HepG2 (cell line): ENCODE data around the gene ME2. TPM values are rescaled to one million over a fixed set of nuclear protein-coding genes. Genes with fewer than 3 reads are reported as not detected.
"Not testable (repeated sequence)": the region's sequence is repeated elsewhere in the genome, so short reads cannot be mapped to it uniquely, and the experiment has no call there.

ENCODE experiments used
- ATAC-seq: fragments of 200-7000 bp; cut with Tn5 transposase; 3 replicates; pipeline ENCODE4 v1.9.1; 2020; ENCODE audit warnings: mild to moderate bottlenecking, moderate library complexity
- BruUV-seq: library from RNA; stranded (reverse); fragments of 400-500 nt; replicated peaks from 2 replicates; lab custom pipeline; 2021; lab: Mats Ljungman, UMichigan
- CTCF ChIA-PET: fragments of 300-600 bp; formaldehyde crosslinking; extraction: SDS; loops from one replicate; lab custom pipeline; 2021; ENCODE audit warnings: low total read pairs, inconsistent platforms, low intra/inter-chr PET ratio; lab: Yijun Ruan, JAX
- POLR2A ChIA-PET: fragments of 350-600 bp; sonication (Branson Sonifier 250); formaldehyde crosslinking; loops from one replicate; lab custom pipeline; 2020; ENCODE audit warnings: antibody characterized with exemption, inconsistent platforms; lab: Yijun Ruan, JAX
- DNase-seq: peaks from one replicate; pipeline ENCODE4 v3.0.0-alpha.2; 2015; ENCODE audit warnings: low spot score
- FAIRE-seq: peaks from 3 replicates; lab custom pipeline; 2011; peaks lifted over from hg19 to GRCh38; lab: Jason Lieb, UNC
- H2AFZ ChIP-seq: one replicate; pipeline ENCODE4 v1.6.1; 2011; ENCODE audit warnings: low read length, inconsistent platforms
- H3K27ac ChIP-seq: fragments of 300-600 bp; 3 replicates; pipeline ENCODE4 v1.8.0; 2011; ENCODE audit warnings: mixed run types, mild to moderate bottlenecking, mixed read lengths, low read length, inconsistent platforms; ENCODE audit not compliant: insufficient read depth; ENCODE audit errors: extremely low read length
- H3K27me3 ChIP-seq, 2 experiments: fragments of 200-600 bp in 1 of 2; 2 replicates in 1 of 2; 3 replicates in 1 of 2; pipeline versions ENCODE4 v1.6.0 to v1.8.0; 2011; ENCODE audit warnings: low read length in 2 of 2, mild to moderate bottlenecking in 2 of 2, moderate library complexity in 2 of 2, inconsistent platforms in 1 of 2; ENCODE audit not compliant: insufficient read depth in 2 of 2, control insufficient read depth in 1 of 2
- H3K36me3 ChIP-seq, 2 experiments: fragments of 200-600 bp in 1 of 2; replicated peaks in 1 of 2; 2 replicates in 1 of 2; 3 replicates in 1 of 2; pipeline versions ENCODE4 v1.5.1 to v1.8.0; 2011; ENCODE audit warnings: low read length in 2 of 2, inconsistent platforms in 1 of 2; ENCODE audit not compliant: insufficient read depth in 2 of 2, control insufficient read depth in 1 of 2
- H3K4me1 ChIP-seq: 2 replicates; pipeline ENCODE4 v1.5.1; 2012; ENCODE audit warnings: low read length, inconsistent platforms; ENCODE audit not compliant: insufficient read depth
- H3K4me2 ChIP-seq: 2 replicates; pipeline ENCODE4 v1.6.0; 2011; ENCODE audit warnings: low read depth, low read length, inconsistent platforms
- H3K4me3 ChIP-seq, 3 experiments: fragments of 200-600 bp in 1 of 3; sonication (generic), shearing (Covaris generic) in 1 of 3; replicated peaks in 1 of 3; 2 replicates each; pipeline ENCODE4 v1.5.1; 2011 to 2016; ENCODE audit warnings: low read length in 3 of 3, inconsistent platforms in 2 of 3, low read depth in 2 of 3, mild to moderate bottlenecking in 2 of 3, control low read depth in 1 of 3, mixed read lengths in 1 of 3; ENCODE audit not compliant: insufficient read depth in 1 of 3
- H3K79me2 ChIP-seq: one replicate; pipeline ENCODE4 v1.6.1; 2011; ENCODE audit warnings: low read length, inconsistent platforms; ENCODE audit not compliant: insufficient read depth
- H3K9ac ChIP-seq: 2 replicates; pipeline ENCODE4 v1.6.0; 2011; ENCODE audit warnings: mild to moderate bottlenecking, low read depth, low read length, inconsistent platforms; ENCODE audit not compliant: insufficient read depth
- H3K9me3 ChIP-seq: 2 replicates; pipeline ENCODE4 v1.5.1; 2012; ENCODE audit warnings: mild to moderate bottlenecking, low read length
- H4K20me1 ChIP-seq: 2 replicates; pipeline ENCODE4 v1.6.0; 2011; ENCODE audit warnings: inconsistent platforms, mild to moderate bottlenecking, low read length, moderate library complexity; ENCODE audit not compliant: insufficient read depth
- NFE2L2 ChIP-seq: fragments of 150-350 bp; IDR thresholded peaks from 2 replicates; pipeline ENCODE4 v1.6.1; 2014; ENCODE audit warnings: low read length
- STAT5B ChIP-seq: sonication (generic); formaldehyde crosslinking; IDR thresholded peaks from 2 replicates; pipeline ENCODE4 v1.4.0; 2020; ENCODE audit warnings: missing genetic modification reagents
- ZNF207 ChIP-seq: fragments of 450-650 bp; IDR thresholded peaks from 2 replicates; pipeline ENCODE4 v1.6.1; 2016; ENCODE audit warnings: antibody characterized with exemption, borderline replicate concordance
- ZNF576 ChIP-seq: sonication (generic); formaldehyde crosslinking; IDR thresholded peaks from 2 replicates; pipeline ENCODE4 v1.4.0; 2020; ENCODE audit warnings: mild to moderate bottlenecking, missing genetic modification reagents
- ZNF879 ChIP-seq: sonication (generic); formaldehyde crosslinking; IDR thresholded peaks from 2 replicates; pipeline ENCODE4 v1.8.1; 2023; ENCODE audit warnings: missing genetic modification reagents
- WGBS: methylation state at CpG from one replicate; pipeline ENCODE4 v1.1.6; 2017; ENCODE audit warnings: low lambda C conversion rate; 5-methylcytosine and 5-hydroxymethylcytosine counted together
- in situ Hi-C: cut with HindIII; loops from 2 replicates; pipeline ENCODE4 v1.10.0; 2017; ENCODE audit warnings: low pct_unique_long_range_greater_than_20kb; ENCODE audit not compliant: extremely low pct_ligation_motif_present
- intact Hi-C: fragments of 100-400 bp; cut with micrococcal nuclease; formaldehyde crosslinking; loops from one replicate; pipeline ENCODE4 v1.10.0; 2022; ENCODE audit not compliant: unreplicated experiment
- polyA plus RNA-seq, 8 experiments: library from polyadenylated mRNA; depleted of rRNA in 3 of 8; stranded (reverse) in 7 of 8; unstranded in 1 of 8; fragments of >200 nt; fragmentation: Illumina TruSeq in 4 of 8; extraction: Trizol in 4 of 8; gene quantifications; 2 replicates each; pipeline versions ENCODE4 v1.2.1 to v1.2.3, GENCODE V29; 2011 to 2016; ENCODE audit warnings: low read depth in 4 of 8, missing spikeins in 1 of 8, mixed read lengths in 1 of 8; ENCODE audit not compliant: insufficient read depth in 1 of 8
- total RNA-seq, 5 experiments: library from RNA; depleted of rRNA; stranded (reverse); fragments of >200 nt; fragmentation: Illumina TruSeq; extraction: Trizol; gene quantifications; 2 replicates each; pipeline ENCODE4 v1.2.3, GENCODE V29; 2016; ENCODE audit warnings: low read depth in 1 of 5
- TF ChIP-seq, protein P1 (sequence below): sonication (generic); formaldehyde crosslinking; IDR thresholded peaks from 2 replicates; pipeline ENCODE4 v1.5.0; 2020; ENCODE audit warnings: mild to moderate bottlenecking, missing genetic modification reagents
- TF ChIP-seq, protein P2 (sequence below): sonication (generic); formaldehyde crosslinking; IDR thresholded peaks from 2 replicates; pipeline ENCODE4 v1.4.0; 2020; ENCODE audit warnings: missing genetic modification reagents

ME2 gene
- total and polyA plus RNA-seq, 2 of the 13 experiments (the other 11 are each of a cell fraction or from before 2014, with no cell fraction given), result 17.3 to 20.6 TPM

DNA sequence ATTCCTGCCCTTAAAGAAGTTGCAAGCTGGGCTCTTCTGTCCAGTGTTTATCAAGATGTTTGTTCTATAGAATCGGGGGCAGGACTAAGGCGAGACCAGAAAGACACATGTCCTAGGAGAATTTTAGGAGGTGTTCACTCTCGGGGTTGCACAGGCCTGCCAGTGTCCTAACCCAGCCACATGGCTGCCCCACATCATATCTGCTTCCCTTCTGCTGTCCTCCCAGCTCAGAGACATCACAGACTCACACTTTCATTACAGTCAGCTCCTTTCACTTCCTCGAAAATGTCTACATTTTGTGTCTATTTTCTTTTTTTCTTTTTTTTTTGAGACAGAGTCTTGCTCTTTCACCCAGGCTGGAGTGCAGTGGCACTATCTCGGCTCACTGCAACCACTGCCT, 48.4 kb upstream of the ME2 start (continued):
- TF ChIP-seq, protein P1, sequence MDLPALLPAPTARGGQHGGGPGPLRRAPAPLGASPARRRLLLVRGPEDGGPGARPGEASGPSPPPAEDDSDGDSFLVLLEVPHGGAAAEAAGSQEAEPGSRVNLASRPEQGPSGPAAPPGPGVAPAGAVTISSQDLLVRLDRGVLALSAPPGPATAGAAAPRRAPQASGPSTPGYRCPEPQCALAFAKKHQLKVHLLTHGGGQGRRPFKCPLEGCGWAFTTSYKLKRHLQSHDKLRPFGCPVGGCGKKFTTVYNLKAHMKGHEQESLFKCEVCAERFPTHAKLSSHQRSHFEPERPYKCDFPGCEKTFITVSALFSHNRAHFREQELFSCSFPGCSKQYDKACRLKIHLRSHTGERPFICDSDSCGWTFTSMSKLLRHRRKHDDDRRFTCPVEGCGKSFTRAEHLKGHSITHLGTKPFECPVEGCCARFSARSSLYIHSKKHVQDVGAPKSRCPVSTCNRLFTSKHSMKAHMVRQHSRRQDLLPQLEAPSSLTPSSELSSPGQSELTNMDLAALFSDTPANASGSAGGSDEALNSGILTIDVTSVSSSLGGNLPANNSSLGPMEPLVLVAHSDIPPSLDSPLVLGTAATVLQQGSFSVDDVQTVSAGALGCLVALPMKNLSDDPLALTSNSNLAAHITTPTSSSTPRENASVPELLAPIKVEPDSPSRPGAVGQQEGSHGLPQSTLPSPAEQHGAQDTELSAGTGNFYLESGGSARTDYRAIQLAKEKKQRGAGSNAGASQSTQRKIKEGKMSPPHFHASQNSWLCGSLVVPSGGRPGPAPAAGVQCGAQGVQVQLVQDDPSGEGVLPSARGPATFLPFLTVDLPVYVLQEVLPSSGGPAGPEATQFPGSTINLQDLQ, result no peak

DNA sequence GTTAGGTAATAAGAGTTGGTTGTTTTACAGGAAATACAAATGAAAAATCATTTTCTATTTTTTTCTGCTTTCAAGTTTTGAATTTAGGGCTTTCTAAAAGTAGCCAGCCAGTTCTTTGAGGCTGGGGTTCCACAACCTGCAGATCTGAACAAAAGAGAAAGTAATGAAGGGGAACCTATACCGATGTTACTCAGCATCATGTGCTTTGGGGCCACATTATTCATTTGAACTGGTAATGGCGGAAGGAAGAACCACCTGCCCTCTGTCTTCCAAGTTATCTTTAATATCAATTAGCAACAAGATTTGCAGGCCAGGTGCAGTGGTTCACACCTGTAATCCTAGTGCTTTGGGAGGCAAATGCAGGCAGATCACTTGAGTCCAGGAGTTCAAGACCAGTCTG, 46.2 kb upstream of the ME2 start:
- Histone ChIP-seq H3K9me3 (no peaks in the 10 kb centered on the region), H3K4me2 (no peak overlapping the region), H3K27ac (no peak overlapping the region), H3K79me2 (no peaks in the 10 kb centered on the region), H3K9ac (no peak overlapping the region), H3K4me3 (no peak overlapping the region), H4K20me1 (no peaks in the 10 kb centered on the region), H2AFZ (no peak overlapping the region), H3K4me1 (no peaks in the 10 kb centered on the region), H3K27me3 (no peaks in the 10 kb centered on the region; a peak in 1 of 5 replicates), H3K36me3 (no peaks in the 10 kb centered on the region)
- CTCF ChIA-PET, result no interaction called here
- in situ Hi-C loops, result no loop called here
- TF ChIP-seq STAT5B (CRISPR knock-in tag) (no peak), ZNF879 (CRISPR knock-in tag) (no peak), NFE2L2 (no peak), ZNF207 (no peak), ZNF576 (CRISPR knock-in tag) (no peak)
- TF ChIP-seq, protein P2, sequence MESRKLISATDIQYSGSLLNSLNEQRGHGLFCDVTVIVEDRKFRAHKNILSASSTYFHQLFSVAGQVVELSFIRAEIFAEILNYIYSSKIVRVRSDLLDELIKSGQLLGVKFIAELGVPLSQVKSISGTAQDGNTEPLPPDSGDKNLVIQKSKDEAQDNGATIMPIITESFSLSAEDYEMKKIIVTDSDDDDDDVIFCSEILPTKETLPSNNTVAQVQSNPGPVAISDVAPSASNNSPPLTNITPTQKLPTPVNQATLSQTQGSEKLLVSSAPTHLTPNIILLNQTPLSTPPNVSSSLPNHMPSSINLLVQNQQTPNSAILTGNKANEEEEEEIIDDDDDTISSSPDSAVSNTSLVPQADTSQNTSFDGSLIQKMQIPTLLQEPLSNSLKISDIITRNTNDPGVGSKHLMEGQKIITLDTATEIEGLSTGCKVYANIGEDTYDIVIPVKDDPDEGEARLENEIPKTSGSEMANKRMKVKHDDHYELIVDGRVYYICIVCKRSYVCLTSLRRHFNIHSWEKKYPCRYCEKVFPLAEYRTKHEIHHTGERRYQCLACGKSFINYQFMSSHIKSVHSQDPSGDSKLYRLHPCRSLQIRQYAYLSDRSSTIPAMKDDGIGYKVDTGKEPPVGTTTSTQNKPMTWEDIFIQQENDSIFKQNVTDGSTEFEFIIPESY, result no peak
- 47% methylated on average over 2 of the region's 2 CpGs for WGBS
- DNase-seq, result no peak
- POLR2A ChIA-PET, result no interaction called here
- no peak for FAIRE-seq
- BruUV-seq, result no TSS peak
- intact Hi-C loops, result no loop called here
- no peak for ATAC-seq

DNA sequence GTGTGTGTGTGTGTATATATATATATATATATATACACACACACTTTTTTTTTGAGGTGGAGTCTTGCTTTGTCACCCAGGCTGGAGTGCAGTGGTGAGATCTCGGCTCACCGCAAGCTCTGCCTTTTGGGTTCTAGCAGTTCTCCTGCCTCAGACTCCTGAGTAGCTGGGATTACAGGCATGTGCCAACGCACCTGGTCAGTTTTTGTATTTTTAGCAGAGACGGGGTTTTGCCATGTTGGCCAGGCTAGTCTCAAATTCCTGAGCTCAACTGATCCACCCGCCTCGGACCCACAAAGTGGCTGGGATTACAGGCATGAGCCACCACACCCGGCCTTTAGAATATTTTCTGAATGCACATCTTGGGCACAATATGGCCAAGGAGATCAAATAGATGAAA, 45.4 kb upstream of the ME2 start:
- intact Hi-C loops, H3K4me2 ChIP-seq, H3K4me1 ChIP-seq, H3K27me3 ChIP-seq, H2AFZ ChIP-seq, DNase-seq, ATAC-seq, H3K27ac ChIP-seq, H3K9ac ChIP-seq, H3K4me3 ChIP-seq, CTCF ChIA-PET, H4K20me1 ChIP-seq, H3K79me2 ChIP-seq, FAIRE-seq, in situ Hi-C loops, POLR2A ChIA-PET, BruUV-seq, H3K36me3 ChIP-seq, H3K9me3 ChIP-seq: not testable (repeated sequence)
- WGBS, result 24% methylated on average over 6 of the region's 7 CpGs
